Activated naive CD4-positive, alpha-beta T cell treated with anti-CD3 and anti-CD28 coated beads for 36 hours (primary cell): ENCODE results near the gene GCG. TPM values are rescaled to one million over a fixed set of nuclear protein-coding genes. Genes with fewer than 3 reads are reported as not detected.

Source experiments
- total RNA-seq, 2 experiments: library from RNA; stranded (reverse); gene quantifications; one replicate each; pipeline ENCODE4 v1.2.3, GENCODE V29; 2021

Gene GCG
- total RNA-seq, 2 experiments from 2014 or later = not detected

Other genes with a start within 250 kb of the GCG start
- 10 to 100 TPM; 11.9 to 12.9 TPM for gene DPP4, start 78.0 kb downstream of the GCG start, total RNA-seq
- not detected for gene FAP, start 91.2 kb upstream of the GCG start, total RNA-seq
- 10 to 100 TPM; 33.8 to 34.6 TPM for gene IFIH1, start 166.4 kb upstream of the GCG start, total RNA-seq
- gene GCA, start 191.9 kb upstream of the GCG start, total RNA-seq = 10 to 100 TPM; 36.7 to 40.2 TPM